HG03460 (cell line): ENCODE measurements around the gene SMIM9.
A peak's percentile ranks its signal among the peaks of the same experiment; 100 is the strongest.
"Not testable (repeated sequence)": the region's sequence is repeated elsewhere in the genome, so short reads cannot be mapped to it uniquely, and the experiment has no call there.

Source experiments
- ATAC-seq: cut with Tn5 transposase; IDR thresholded peaks from one replicate; pipeline ENCODE4 v1.9.1; 2021; ENCODE audit not compliant: unreplicated experiment

SMIM9 gene

GRCh38 chrX:154834562-154834961 is at the start of gene SMIM9:
Gene SMIM9 (minus strand): TSS chrX:154834662. CDS start chrX:154830856, 3,806 bp downstream.
- ATAC-seq = no peak

- not testable (repeated sequence) for ATAC-seq
Measured at GRCh38 chrX:154884069-154884468, 49.6 kb upstream of the SMIM9 start.

GRCh38 chrX:154873329-154873728 is 38.9 kb upstream of the SMIM9 start:
- ATAC-seq = no peak

GRCh38 chrX:154868522-154868921 is 34.1 kb upstream of the SMIM9 start:
- not testable (repeated sequence) for ATAC-seq

GRCh38 chrX:154855256-154855655 is 20.8 kb upstream of the SMIM9 start:
- no peak for ATAC-seq

- ATAC-seq = no peak
Measured at GRCh38 chrX:154850957-154851611, 16.6 kb upstream of the SMIM9 start.

DNA sequence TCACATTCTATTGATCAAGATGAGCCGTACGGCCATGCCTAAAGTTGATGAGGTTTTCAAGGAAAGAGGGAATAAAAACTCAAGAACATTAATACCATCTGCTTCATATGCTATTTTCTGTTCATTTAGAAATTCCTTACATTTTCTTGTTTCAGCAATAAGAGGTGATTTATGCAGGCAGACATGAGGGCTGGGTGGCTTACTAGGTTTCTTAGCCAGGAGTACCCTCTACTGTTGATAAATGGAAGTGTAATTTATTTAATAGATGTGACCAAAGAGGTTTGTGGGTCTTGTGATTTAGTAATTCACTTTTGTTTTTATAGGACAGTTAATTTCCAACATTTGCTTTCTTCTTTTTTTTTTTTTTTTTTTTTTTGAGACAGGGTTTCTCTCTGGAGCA is 6.4 kb upstream of the SMIM9 start:
- ATAC-seq = no peak

GRCh38 chrX:154836163-154836562 is 1.7 kb upstream of the SMIM9 start:
- no peak for ATAC-seq

DNA sequence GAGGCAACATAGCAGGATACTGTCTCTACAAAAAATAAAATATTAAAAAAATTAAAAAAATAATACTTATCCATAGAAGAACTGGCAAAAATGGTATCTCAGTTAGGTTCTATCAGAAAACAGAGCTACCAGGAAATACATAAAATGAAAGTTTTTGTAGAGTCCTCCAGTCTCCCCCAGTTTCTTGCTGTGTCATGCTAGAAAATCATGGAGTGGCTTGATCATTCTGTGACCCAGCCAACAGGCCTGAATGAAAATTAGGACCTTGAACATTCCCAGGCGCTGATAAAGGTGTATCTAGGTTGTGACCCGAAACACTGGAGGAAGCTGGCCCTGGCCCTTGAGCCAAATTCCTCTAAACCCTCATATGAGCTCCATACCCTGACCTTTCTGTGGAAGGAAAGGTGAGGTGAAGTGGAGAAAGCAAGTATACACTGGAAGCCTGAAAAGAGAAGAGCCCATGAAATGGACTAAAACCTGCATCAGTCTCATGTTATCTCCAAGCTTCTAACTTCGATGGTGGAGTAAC is 652 bp downstream of the SMIM9 start:
- no peak for ATAC-seq

DNA sequence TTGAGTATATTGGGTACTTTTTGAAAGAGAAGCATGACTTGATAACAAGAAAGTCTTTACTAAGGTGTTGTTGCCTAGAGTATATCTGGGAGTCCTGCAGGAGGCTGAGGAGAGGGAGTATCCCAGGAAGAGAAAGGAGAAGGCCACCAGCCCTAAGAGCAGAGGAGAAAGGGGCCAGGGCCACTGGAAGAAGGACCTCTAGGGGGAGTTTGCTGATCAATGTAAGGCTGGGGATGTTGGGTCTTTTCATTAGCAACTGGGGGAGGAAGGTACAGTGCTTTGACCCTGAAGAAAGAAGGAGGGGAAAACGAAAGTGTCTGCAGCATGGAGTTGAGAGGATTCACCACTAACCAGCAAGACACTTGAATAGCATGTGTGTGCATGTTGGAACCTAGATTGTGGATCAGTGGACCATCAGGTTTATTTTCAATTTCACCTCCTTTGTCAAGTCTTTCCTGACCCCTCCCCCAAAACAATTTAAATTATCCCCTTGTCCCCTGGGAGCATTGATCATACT is 4.5 kb downstream of the SMIM9 start:
- no peak for ATAC-seq

GRCh38 chrX:154829134-154829533 is 5.3 kb downstream of the SMIM9 start:
- ATAC-seq = no peak

DNA sequence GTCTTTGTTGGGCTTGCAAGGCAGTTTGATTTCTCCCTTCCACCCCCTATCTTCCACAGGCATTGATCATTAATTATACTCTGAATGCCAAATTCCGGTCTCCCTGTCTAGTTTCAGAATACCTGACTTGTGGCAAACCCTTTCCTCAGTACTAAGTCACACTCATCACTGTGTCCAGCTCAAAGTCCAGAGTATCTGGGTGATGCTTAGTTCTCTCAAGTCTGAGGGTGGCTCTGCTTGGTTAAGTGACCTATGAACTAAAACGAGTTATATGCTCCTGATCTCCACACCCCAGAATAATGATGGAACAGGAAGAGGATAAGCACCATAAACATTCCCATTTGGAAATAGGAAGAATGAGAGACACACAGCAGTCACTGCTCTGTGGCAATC is 6.5 kb downstream of the SMIM9 start:
- ATAC-seq = no peak

DNA sequence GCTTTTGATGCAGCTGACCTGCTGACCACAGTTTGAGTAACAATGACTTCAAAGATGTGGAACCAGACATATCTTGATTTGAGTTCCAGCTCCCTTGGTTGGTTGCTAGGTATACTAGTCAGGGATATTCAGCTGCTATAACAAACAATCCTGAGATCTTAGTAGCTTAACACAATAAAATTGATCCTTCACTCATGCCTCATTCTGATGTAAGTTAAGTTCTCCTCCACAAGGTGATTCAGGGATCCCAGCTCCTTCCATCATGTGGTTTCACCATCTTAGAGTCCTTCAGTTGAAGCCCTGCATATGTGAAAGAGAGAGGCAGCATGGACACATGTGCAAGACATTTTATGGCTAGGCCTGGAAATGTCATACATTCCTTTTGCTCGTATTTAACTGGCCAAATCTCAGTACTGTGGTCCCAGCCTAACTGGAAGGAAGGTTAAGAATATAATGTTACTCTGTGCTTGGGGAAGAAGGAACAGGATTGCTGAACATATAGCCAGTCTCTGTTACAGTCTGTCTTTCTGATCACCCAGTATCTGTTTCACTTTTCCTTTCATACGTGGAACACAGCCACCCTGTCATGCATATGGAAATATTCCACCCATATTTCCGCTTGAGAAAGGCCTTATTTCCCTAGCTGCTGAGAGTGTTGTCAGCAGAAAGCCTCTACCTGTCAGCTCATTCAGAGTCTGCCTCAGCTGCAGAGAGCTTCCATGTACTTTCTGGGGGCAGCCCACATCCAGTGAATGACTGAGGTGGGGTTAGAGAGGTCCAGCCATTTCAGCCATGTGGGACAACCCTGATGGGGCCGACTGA is 7.1 kb downstream of the SMIM9 start:
- peak; percentile 95 for ATAC-seq

DNA sequence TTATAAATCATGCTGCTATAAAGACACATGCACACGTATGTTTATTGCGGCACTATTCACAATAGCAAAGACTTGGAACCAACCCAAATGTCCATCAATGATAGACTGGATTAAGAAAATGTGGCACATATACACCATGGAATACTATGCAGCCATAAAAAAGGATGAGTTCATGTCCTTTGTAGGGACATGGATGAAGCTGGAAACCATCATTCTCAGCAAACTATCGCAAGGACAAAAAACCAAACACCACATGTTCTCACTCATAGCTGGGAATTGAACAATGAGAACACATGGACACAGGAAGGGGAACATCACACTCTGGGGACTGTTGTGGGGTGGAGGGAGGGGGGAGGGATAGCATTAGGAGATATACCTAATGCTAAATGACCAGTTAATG is 8.9 kb downstream of the SMIM9 start:
- not testable (repeated sequence) for ATAC-seq

- no peak for ATAC-seq
Measured at GRCh38 chrX:154824638-154825037, 9.8 kb downstream of the SMIM9 start.

GRCh38 chrX:154822029-154822428 is 12.4 kb downstream of the SMIM9 start:
- ATAC-seq = no peak

GRCh38 chrX:154821523-154821922 is 12.9 kb downstream of the SMIM9 start:
- no peak for ATAC-seq

- ATAC-seq = no peak
Measured at GRCh38 chrX:154819771-154820341, 14.6 kb downstream of the SMIM9 start.

GRCh38 chrX:154818916-154819770 is 15.3 kb downstream of the SMIM9 start:
- no peak for ATAC-seq

DNA sequence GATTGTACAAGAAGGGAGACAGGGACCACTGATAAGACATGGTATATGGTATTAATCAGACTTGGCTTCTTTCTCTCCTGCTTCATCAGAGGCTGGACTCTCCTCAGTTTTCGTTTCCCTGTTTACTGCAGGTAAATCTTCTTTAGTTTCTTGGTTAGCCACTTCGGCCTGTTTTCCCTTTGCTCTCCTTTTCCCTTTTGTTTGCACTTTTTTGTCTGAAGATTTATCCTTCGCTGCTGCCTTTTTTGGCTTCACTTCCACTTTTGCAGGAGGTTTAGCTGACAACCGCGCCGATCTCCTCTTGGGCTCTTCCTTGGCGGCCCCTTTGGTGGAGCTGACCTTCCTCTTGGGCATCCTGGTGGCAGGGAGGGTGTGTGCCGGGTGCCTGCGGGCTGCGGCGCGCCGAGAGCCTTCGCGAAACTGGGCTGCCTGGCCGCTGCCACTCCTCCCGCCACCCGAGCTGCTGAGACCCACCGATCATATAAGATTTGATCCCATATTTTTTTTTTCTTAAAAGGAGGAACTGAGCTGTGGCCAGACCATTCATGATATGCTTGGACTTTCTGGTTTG is 17.3 kb downstream of the SMIM9 start:
- ATAC-seq = not testable (repeated sequence)
